ENCODE measurements around the gene CDK15.
"Not testable (repeated sequence)": the region's sequence is repeated elsewhere in the genome, so short reads cannot be mapped to it uniquely, and the experiment has no call there.

Gene CDK15

GRCh38 chr2:201790291-201790690, 16.0 kb upstream of the CDK15 start:
- no peak for DNase-seq (ENCODE audit: low spot score)

- DNase-seq (ENCODE audit: low spot score): no peak
Measured at GRCh38 chr2:201790989-201791388, 15.3 kb upstream of the CDK15 start.

DNA sequence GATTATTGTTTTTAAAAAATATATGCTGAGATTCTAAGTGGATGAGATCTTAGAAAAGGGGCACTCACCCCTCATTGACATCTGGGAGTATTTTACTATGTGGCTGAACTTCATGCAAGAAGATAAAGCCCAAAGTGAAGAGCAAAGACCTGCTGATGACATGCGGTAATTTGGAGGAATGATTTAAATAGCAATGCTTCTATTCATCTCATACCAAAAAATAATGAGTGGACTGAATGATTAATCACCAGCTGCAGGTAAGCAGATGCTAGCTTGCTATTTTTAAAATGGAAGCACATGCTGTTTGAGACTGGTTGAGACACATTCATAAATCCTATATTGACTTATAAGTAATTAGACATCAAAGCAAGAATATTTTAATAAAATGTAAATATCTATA, 12.7 kb upstream of the CDK15 start:
- DNase-seq (ENCODE audit: low spot score): no peak

DNA sequence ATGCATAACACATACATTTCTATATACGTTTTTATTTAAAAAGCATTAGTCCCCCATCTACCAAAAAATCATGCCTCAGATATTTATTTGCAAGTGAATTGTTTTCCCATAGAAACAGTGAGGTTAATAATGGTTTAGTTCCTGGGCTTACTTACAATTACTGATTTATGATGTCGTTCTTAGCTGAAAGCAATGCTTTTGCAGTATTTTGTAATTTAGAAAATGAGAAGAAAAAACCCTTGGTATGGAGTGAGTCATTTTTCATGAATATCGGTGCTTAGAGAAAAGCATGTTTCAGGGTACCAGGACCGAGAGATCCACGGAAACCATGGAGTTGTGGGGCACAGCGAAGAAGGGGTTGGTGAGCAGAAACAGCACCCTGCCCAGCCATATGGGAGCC, 12.0 kb upstream of the CDK15 start:
- DNase-seq (ENCODE audit: low spot score): no peak

GRCh38 chr2:201795607-201796477, 10.5 kb upstream of the CDK15 start:
- peak; percentile 42 for DNase-seq (ENCODE audit: low spot score)

DNA sequence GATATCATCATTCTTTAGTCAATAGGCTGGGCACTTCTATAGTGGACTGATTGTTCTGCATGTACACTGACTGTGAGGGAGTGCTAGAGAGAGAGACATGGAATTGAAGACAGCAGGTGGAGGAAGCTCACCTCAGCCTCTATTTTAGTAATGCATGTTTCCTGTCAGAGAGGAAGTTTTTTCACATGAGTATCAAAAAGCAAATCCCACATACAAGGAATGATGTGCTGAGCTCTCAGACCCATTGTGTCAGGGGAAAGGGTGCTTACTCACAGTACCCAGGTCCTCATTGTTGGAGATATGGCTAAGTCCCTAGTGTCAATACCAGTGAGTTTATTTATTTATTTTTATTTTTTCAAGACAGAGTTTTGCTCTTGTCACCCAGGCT, 9.9 kb upstream of the CDK15 start:
- no peak for DNase-seq (ENCODE audit: low spot score)

DNA sequence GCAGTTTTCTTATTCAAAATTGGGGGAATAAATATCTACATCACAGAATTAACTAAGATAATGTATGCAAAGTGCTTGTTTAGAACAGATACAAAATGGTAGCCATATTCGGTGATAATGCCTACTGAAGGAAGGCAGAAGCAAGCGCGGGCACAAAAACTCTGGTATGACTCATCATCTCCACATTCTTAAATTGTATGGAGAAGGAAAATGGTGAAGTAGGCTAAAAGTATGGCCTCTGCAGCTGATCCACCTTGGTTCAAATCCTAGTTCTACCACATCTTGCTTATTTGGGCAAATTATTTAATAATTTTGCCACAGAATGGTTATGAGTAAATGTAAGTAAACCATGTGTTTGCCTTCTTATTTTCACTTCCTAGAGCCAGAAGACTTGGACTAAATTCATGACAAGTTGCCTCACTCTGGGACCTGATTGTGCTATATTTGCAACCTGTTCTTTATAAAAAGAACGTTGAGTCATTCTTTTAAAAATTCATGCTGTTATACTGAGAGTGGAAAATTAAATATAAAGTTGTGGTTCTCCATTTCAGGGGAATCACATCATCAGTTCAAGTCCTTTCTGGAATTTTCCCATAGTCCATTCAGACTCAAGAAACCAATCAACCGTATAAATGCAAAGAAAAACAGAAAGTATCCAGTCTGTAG, 9.0 kb upstream of the CDK15 start:
- no peak for DNase-seq (ENCODE audit: low spot score)

DNA sequence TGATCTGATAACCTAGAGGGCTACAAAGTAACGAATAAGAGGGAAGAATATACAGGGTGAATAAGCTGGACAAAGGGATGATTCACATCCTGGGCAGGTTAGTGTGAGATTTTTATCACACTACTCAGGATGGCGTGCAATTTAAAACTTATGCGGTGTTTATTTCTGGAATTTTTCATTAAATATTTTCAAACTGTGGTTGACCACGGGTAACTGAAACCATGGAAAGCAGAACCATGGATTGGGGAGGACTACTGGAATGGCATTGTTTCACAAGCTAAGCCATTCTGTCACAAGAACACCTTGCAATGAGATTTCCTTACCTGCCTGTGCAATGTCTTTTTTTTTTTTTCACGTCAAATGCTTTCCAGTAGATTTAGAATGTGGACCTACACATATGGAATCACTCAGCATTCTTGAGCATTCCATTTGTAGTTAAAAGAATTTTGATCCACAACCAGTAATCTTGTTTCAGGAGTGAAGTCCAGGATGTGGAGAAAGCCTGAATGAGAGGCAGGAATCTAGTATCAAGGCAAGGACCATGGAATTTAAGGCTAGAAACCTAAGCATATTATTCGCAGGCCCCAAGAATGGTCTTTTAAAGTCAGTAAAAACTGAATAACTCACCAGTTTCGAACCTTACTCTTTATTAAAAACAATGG, 8.0 kb upstream of the CDK15 start:
- DNase-seq (ENCODE audit: low spot score): no peak

DNA sequence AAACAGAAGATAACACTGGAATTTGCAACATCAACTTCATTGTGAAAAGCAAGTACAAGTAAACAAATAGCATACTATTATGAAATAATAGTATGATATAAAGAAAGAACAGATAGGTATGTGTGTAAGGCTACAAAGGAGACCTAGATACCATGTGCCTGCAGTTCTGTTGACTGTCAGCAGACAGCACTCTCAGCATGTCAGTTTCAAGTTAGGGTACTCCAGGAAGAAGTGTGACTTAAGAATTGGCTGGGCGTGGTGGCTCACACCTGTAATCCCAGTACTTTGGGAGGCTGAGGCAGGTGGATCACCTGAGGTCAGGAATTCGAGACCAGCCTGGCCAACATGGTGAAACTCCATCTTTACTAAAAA, 7.4 kb upstream of the CDK15 start:
- peak; percentile 24 for DNase-seq (ENCODE audit: low spot score)

GRCh38 chr2:201807452-201807999, 1.2 kb downstream of the CDK15 start:
- DNase-seq (ENCODE audit: low spot score): peak; percentile 15

GRCh38 chr2:201808027-201808426, 1.7 kb downstream of the CDK15 start:
- DNase-seq (ENCODE audit: low spot score): no peak

- no peak for DNase-seq (ENCODE audit: low spot score)
Measured at GRCh38 chr2:201809633-201810032, 3.3 kb downstream of the CDK15 start.

GRCh38 chr2:201810604-201811003, 4.3 kb downstream of the CDK15 start:
- not testable (repeated sequence) for DNase-seq (ENCODE audit: low spot score)

DNA sequence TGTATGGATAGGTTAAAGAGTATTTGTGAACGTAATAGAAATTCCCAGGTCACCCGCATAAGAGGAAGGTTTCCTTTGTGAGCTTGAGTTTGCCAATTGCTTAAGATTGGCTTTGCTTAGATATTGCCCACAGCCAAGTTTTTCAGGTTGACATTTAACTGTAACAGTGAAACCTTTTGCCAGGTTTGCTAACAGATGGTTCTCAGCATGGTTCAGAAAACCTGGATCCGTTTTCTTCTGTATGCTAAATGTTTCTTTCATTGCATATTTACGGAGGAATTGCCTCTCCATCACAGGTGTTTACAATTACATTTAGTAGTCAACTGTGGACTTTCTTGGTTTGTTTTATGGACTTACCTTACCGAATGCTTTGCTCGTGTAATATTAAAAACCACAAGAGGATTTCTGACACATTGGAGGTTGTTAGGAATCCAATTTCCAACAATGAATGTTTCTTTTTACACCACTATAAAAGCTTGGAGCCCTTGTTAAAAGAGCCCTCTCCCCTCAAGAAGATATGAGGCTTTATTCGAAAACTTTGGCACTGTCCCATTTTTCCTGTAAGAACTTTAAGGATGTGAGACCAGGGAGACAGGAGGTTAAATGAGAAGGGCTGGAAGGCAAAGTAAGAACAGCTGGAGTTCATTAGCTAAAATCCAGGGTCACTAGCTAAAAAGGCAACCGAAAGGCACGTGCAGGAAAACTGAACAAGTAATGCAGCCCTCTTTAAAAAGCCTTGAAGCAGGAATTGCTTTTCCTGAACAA, 7.8 kb downstream of the CDK15 start:
- DNase-seq (ENCODE audit: low spot score): no peak

DNA sequence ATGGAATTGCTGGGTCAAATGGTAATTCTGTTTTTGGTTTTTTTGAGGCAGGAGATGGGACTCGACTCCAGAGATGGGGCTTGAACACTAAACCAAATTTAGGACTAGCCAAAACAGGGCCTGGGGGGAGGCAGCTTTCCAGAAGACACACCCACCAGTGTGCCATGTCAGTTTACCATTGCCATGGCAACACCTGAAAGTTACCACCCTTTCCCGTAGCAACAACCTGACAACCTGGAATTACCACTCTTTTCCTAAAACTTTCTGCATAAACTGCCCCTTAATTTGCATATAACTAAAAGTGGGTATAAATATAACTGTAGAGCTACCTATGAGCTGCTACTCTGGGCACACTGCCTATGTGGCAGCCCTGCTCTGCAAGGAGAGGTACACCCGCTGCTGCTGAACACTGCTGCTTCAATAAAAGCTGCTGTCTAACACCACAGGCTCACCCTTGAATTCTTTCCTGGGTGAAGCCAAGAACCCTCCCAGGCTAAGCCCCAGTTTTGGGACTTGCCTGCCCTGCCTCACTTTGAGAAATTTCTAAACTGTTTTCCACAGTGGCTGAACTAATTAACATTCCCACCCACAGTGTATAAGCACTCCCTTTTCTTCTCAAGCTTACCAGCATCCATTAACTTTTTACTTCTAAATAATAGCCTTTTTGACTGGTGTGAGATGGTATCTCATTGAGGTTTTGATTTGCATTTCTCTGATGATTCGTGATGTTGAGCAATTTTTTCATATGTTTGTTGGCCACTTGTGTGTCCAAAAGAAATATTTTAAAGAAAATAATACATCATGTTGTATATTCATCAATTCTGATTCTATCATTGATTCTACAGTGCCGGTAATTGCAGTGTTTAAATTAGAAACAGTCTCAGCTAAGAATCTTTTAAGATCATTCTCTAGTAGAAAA, 10.6 kb downstream of the CDK15 start:
- DNase-seq (ENCODE audit: low spot score): no peak

- DNase-seq (ENCODE audit: low spot score): no peak
Measured at GRCh38 chr2:201820383-201821007, 14.2 kb downstream of the CDK15 start.

- DNase-seq (ENCODE audit: low spot score): no peak
Measured at GRCh38 chr2:201821080-201821479, 14.7 kb downstream of the CDK15 start.

DNA sequence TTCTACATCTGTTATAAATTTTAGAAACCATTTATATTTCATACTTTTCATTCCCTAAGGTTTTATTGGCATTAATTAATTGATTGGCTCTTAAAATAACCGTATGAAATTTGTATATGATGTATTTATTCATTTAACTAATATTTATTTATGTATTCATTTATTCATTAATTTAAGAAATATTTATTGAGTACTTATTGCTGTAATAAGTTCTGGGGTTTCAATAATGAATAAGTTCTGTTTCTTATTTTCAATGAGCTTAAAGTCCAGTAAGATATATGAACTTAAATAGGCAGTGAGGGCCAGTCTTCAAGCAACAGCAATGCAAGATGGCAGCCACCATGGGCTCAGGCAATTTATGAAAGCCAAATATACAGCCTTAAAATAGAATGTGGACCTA, 17.9 kb downstream of the CDK15 start:
- no peak for DNase-seq (ENCODE audit: low spot score)

DNA sequence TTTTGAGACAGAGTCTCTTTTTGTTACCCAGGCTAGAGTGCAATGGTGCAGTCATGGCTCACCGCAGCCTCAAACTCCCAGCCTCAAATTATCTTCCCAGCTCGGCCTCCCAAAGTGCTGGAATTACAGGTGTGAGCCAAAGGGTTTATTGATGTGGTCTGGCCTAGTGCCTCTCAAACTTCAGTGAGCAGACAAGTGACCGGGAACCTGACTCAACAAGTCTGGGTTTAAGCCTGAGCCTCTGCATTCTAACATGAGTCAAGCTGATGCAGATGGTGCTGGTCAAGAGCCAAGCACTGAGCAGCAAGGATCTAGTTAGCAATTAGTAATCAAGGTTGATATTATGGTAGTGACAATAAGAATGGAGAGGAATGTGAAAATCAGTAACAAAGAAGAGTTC, 21.3 kb downstream of the CDK15 start:
- no peak for DNase-seq (ENCODE audit: low spot score)

DNA sequence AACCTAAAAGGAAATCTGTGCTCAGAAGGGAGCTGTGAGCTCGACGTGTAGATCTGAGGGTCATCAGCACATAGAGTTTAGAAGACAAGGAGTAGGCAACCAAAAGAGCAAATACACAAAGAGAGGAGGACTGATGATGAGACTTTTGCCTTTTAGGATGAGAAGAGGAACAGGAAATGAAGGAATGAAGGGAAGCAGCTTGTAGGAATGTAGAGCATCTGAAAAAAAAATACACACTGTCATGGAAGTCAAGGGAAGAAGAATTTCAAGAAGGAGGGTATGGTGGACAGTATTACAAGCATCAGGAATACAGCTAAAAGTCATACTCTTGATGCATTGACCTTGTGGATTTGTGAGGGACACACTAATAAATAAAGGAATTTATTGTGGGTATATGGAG, 21.9 kb downstream of the CDK15 start:
- no peak for DNase-seq (ENCODE audit: low spot score)

DNA sequence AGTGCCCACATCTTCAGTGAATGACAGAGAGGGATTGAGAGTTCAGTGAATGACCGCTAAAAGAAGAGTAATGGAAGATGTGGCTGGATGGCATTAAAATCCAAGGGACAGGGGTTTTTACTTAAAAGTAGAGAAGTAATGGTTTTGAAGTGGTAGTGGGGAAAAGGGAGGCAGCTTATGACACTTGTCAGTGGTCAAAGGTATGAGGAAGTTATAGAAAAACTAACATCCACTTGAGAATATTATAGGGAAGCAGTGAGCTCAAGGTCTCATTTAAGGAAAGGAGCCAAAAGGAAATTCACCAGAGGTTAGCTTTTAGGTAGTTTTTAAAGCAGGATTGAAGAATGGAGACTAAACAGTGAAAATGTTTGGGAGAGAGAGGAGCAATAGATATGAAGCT, 24.3 kb downstream of the CDK15 start:
- no peak for DNase-seq (ENCODE audit: low spot score)
